ENCODE results near the gene TSPAN18.

The TSPAN18 gene

GRCh38 chr11:44831605-44832394 is 105.0 kb downstream of the TSPAN18 start:
- no peak for DNase-seq

DNA sequence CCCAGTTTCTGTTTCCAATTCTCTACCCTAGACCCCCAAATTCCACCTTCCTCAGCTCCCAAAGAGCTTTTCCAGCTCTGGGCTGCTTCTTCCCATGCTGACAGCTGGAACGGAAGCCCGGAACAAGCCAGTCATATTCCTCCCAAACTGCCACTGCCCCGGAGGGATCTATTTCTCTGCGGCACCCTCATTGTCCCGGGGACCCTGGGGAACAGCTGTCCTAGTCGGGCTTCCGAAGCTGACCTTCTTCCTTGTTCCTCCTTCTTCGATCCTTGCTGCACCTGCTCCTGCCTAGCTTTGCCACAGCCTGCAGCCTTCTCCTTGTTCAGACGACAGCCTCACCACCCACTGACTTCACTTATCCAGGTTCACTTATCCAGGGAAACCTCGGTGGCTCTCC is 105.7 kb downstream of the TSPAN18 start:
- DNase-seq: no peak

DNA sequence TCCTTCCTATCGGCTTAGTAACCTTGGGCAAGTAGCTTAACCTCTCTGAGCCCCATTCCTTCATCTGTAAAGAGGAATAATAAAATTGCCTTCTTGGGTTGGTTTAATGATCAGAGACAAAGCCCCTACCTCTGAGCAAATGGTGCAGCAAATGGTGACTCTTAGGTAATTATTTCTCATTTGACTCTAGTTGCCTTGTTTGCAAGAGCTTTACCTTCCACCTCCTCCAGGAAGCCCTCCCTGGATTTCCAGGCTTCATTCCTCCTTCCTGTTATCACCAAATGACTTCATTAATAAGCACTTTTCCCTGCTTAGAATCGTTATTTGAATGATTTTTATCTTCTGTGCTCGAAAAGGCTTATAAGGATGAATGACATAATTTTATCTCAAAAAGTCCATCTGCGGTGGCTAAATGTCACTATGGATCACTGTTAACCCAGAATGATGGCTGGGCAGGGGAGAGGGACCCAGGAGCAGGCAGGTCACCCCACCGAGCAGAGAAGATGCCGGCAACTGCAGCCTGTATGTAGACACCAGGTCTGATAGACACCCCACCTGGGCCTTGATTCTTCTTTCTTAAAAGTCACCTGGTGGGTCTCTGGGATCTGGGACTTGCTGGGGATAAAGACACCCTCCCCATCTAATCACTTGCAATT is 106.6 kb downstream of the TSPAN18 start:
- no peak for DNase-seq

DNA sequence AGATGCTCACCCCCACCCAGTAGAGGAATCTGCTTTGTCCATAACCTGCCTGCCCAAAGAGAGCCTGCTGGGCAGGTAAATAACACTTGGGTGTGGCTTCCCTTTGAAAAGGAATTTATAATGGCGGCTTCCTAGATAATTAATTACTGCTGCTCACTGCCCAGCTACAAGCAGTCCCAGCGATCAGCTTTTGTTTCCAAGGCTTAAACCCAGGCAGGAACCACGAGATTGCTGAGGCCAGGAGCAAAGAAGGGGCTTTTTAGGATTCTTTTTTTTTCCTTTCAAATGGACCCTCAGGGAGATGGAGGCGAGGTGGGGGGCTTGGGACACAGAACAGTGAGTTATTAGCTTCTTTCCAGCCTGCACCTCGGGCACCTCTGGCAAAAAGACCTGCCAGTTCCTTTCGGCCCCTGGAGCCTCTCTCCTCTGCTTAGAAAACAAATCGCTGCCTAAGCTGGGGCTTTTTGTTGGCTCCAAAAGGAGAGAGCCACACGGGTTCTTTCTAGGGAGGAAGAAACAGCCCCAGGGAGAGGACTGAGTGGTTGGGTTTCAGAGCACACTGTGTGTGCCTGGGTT is 107.2 kb downstream of the TSPAN18 start:
- DNase-seq: no peak

DNA sequence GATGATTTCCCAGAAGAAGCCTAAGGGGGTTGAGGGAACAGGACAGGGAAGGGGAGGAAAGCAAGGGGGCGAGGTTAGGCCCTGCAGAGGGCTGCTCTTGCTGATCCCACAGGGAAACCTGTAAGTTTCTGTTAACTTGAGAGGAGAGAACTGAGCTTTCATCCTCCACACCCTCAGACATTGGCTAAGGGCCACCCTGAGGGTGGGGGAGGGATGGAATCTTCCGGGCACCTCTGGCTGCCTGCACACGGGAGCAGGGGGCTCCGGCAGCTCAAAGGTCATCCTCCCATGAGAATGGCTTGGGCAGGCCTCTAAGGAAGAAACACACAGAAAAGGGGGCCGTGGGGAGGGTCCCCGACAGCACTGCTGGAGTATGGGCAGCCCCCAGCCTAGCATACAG is 108.1 kb downstream of the TSPAN18 start:
- DNase-seq: no peak

- no peak for DNase-seq
Observed at GRCh38 chr11:44835296-44835695, 108.5 kb downstream of the TSPAN18 start.

DNA sequence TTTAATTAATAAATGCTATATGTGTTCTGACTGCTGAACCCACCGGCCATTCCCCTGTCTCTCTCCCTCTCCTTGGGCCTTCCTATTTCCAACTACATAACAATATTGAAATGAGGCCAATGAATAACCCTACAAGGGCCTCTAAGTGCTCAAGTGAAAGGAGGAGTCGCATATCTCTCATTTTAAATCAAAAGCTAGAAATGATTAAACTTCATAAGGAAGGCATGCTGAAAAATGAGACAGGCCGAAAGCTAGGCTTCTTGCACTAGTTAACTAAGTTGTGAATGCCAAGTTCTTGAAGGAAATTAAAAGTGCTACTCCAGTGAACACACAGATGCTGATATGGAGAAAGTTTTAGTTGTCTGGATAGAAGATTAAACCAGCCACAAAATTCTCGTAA is 109.2 kb downstream of the TSPAN18 start:
- DNase-seq: no peak

DNA sequence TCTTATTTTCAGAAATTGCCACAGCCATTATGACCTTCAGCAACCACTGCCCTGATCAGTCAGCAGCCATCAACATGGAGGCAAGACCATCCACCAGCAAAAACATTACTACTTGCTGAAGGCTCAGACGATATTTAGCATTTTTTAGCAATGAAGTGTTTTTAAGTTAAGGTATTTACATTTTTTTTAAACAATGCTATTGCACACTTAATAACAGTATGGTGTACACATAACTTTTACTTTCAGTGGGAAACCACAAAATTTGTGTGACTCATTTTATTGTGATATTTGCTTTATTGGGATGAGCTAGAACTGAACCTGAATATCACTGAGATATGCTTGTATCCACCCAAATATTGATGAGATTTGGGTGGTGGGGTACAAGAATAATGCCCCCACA is 110.9 kb downstream of the TSPAN18 start:
- DNase-seq: no peak

GRCh38 chr11:44839458-44840084 is 112.8 kb downstream of the TSPAN18 start:
- DNase-seq: no peak

DNA sequence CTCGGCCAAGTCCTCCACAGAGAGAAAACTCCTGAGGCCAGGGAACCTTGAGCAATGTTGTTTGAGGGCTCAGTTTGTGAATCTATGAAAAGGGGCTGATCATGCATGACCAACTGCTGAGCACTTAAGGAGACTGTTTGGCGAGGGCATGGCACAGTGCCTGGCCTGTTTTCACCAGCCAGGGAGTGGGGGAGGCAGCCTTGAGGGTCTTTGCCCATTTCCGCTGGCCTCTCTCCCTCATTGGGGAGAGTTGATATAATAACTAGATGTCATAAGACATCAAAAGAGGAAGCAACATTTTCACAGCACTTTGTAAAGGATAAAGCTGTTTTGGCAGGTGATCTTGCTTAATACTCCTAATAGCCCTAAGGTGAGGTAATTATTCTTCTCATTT is 113.3 kb downstream of the TSPAN18 start:
- DNase-seq: no peak

- DNase-seq: no peak
Observed at GRCh38 chr11:44840521-44841251, 113.9 kb downstream of the TSPAN18 start.

DNA sequence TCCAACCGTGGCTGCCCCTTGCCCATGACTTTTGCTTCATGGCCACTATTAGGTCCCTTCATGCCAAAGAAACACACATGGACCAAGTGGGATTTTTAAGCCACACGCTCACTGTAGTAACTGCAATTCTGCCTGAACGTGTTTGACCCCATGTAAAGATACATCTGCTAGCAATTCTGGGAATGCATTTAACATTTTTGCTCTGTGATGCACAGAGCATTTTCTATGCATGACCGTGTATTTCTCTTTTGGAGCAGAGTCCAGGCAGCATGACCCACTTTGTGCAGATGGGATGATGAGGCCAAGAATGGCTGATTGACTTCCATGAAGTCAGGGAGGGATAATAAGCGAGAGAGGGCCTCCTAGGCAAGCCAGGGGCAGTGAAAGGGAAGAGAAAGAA is 115.5 kb downstream of the TSPAN18 start:
- DNase-seq: no peak

DNA sequence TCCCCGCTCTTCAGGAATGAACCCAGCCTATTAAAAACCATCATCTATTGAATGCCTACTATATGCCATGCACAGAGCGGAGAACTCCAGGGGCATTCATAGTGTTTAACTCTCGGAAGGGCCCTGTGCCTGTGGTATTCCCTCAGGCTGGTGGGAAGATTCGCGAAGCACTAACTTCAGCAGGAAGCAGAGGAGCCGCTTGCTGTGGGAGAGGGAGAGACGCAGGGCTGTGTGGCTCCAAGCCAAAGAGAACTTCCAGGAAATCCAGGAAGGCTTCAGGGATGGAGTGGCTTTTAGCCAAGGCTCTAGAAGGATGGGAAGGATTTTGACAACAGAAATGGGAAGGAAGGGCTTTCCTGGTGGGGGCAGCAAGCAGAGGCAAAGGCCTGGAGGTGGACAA is 120.1 kb downstream of the TSPAN18 start:
- no peak for DNase-seq

- DNase-seq: no peak
Observed at GRCh38 chr11:44847316-44847715, 120.6 kb downstream of the TSPAN18 start.

GRCh38 chr11:44848203-44848962 is 121.6 kb downstream of the TSPAN18 start:
- no peak for DNase-seq

- DNase-seq: no peak
Observed at GRCh38 chr11:44848963-44849350, 122.2 kb downstream of the TSPAN18 start.

DNA sequence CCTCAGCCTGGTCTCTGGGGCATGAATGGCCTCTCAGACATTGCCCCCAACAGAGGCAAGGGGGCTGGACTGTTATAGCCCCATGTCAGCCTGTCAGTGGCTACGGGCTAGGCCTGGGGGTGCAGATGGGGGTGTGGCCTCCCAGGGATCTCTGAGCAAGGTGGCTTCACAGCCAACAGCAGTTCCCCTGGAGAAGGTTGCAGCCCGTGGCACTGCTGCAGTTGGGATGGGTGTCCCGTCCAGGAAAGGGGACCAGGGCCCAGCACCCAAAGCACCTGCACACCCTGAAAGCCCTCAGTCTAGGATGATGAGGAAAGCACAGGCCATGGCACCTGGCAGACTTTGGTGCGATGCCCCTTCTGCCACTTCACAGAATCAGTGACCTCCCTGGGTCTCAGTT is 122.7 kb downstream of the TSPAN18 start:
- no peak for DNase-seq

- no peak for DNase-seq
Observed at GRCh38 chr11:44849922-44850321, 123.2 kb downstream of the TSPAN18 start.

DNA sequence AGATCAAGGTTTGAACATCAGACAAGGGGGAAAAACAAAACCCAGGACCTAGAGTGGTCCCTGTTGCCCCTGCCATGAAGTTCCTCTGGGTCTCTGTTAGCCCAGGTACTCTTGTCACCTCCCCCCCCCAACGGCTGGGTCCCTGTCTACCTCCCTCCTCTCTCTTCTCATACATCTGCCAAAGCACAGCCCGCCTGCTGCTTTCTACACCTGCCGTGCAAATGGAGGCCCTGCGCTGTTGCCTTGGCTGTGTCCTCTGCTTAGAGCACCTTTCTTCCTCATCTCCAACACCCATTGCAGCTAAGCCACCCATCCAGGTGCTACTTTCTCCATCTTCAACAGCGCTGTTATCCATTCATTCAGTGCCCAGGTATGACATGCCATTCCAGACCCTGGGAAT is 124.7 kb downstream of the TSPAN18 start:
- DNase-seq: no peak

GRCh38 chr11:44852159-44852747 is 125.5 kb downstream of the TSPAN18 start:
- no peak for DNase-seq

GRCh38 chr11:44852952-44853351 is 126.2 kb downstream of the TSPAN18 start:
- no peak for DNase-seq

DNA sequence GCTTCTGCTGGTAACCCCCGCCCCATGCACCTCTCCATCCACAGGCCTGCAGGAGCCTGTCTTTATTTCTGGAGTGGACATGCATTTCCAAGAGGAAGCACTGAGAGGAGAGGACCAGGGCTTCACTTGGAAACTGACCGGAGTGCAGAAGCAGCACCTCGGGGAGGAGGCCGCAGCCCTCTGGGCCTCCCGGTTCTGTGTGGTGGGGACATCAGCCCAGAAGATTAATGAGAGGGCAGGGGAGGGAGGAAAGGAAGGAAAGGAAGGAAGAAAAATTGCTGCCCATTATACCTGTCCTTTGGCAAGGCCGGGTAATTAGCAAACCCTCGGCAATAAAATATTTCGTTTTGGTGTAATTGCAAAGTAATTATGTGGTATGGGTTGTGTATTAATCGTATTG is 126.9 kb downstream of the TSPAN18 start:
- no peak for DNase-seq
